HS-27A (cell line): ENCODE measurements around the gene ERFL.
A peak's percentile ranks its signal among the peaks of the same experiment; 100 is the strongest.

Experiments used
- DNase-seq: peaks from one replicate; pipeline ENCODE4 v3.0.0-alpha.2; 2012; ENCODE audit warnings: low read depth, missing footprints

The ERFL gene

GRCh38 chr19:41897820-41898219 is 30.4 kb downstream of the ERFL start:
- DNase-seq: no peak

GRCh38 chr19:41897181-41897580 is 31.1 kb downstream of the ERFL start:
- no peak for DNase-seq

- DNase-seq: no peak
These were observed 31.7 kb downstream of the ERFL start for GRCh38 chr19:41896581-41896942.

GRCh38 chr19:41895745-41896580 is 32.3 kb downstream of the ERFL start:
- no peak for DNase-seq

- no peak for DNase-seq
These were observed 33.9 kb downstream of the ERFL start for GRCh38 chr19:41894350-41894749.

- DNase-seq: no peak
These were observed 34.4 kb downstream of the ERFL start for GRCh38 chr19:41893899-41894298.

- DNase-seq: no peak
These were observed 35.9 kb downstream of the ERFL start for GRCh38 chr19:41892173-41892902.

- DNase-seq: no peak
These were observed 37.3 kb downstream of the ERFL start for GRCh38 chr19:41890936-41891335.

GRCh38 chr19:41889896-41890295 is 38.4 kb downstream of the ERFL start:
- DNase-seq: no peak

GRCh38 chr19:41888926-41889325 is 39.3 kb downstream of the ERFL start:
- no peak for DNase-seq

GRCh38 chr19:41887711-41888382 is 40.4 kb downstream of the ERFL start:
- no peak for DNase-seq

GRCh38 chr19:41886761-41887710 is 41.2 kb downstream of the ERFL start:
- no peak for DNase-seq

GRCh38 chr19:41883821-41884733 is 44.2 kb downstream of the ERFL start:
- peak; percentile 95 for DNase-seq

- DNase-seq: no peak
These were observed 44.8 kb downstream of the ERFL start for GRCh38 chr19:41883463-41883820.

- no peak for DNase-seq
These were observed 45.4 kb downstream of the ERFL start, which contains the start of gene ARHGEF1 for GRCh38 chr19:41882568-41883462. Gene ARHGEF1 (plus strand): TSS chr19:41883184. CDS start chr19:41888083, 4,899 bp downstream.

GRCh38 chr19:41880329-41880708 is 47.9 kb downstream of the ERFL start:
- DNase-seq: no peak

- no peak for DNase-seq
These were observed 48.5 kb downstream of the ERFL start for GRCh38 chr19:41879670-41880328.

GRCh38 chr19:41879080-41879479 is 49.2 kb downstream of the ERFL start:
- DNase-seq: no peak
